Measurements from ENCODE around the gene GPHA2. TPM values are rescaled to one million over a fixed set of nuclear protein-coding genes. Genes with fewer than 3 reads are reported as not detected.

GPHA2 gene
- total RNA-seq, 2 experiments from 2014 or later: not detected

GRCh38 chr11:64885367-64886286, 50.1 kb downstream of the GPHA2 start:
- peaks cover 48% of the 10 kb centered on the region for H3K4me1 Mint-ChIP-seq (ENCODE audit: low read depth)
- peak overlapping the region; percentile 89 for H3K27ac Mint-ChIP-seq
- no peaks in the 10 kb centered on the region for H3K27me3 Mint-ChIP-seq (ENCODE audit: low read depth)
- H3K36me3 Mint-ChIP-seq (ENCODE audit: low read depth): no peaks in the 10 kb centered on the region
- no peaks in the 10 kb centered on the region for H3K9me3 Mint-ChIP-seq
- peak; percentile 77 for DNase-seq
- H3K4me3 Mint-ChIP-seq: peak overlapping the region; percentile 23
- CTCF ChIA-PET: interaction anchor here (0.5 to 30.8 kb wide), 6 partner anchors 8 to 129 kb away, joined by 3 to 992 read pairs (median 4); partner anchors contain the start of genes ARL2 and CDC42BPG
- intact Hi-C loops (cut with micrococcal nuclease): loop anchor here (1.0 kb wide), 2 partner anchors 20 to 34 kb away; no protein-coding TSS in a partner anchor

Small RNA genes within 50 kb of the gene (microRNA-seq; reads per million reads assigned to microRNA genes)
- gene MIR6749 (ENCODE audit: borderline microRNAs expressed, borderline replicate concordance): not detected
- 3.8 reads per million for gene MIR6750 (ENCODE audit: borderline microRNAs expressed, borderline replicate concordance)

Other genes starting within 250 kb of the GPHA2 start
- gene NRXN2, start 212.7 kb downstream of the GPHA2 start, total RNA-seq: under 1 TPM; 0.24 to 0.35 TPM
- 1 to 10 TPM; 5.2 to 5.6 TPM for gene RASGRP2, start 191.8 kb downstream of the GPHA2 start, total RNA-seq
- gene PYGM, start 175.9 kb downstream of the GPHA2 start, total RNA-seq: under 1 TPM; 0.64 to 0.89 TPM
- gene SF1, start 157.4 kb downstream of the GPHA2 start, total RNA-seq: 100 to 1,000 TPM; 303 to 320 TPM
- gene MAP4K2, start 132.7 kb downstream of the GPHA2 start, total RNA-seq: 10 to 100 TPM; 69.5 to 73.9 TPM
- gene MEN1, start 125.3 kb downstream of the GPHA2 start, total RNA-seq: 10 to 100 TPM; 23.9 TPM
- gene CDC42BPG, start 91.2 kb downstream of the GPHA2 start, total RNA-seq: under 1 TPM; 0.32 to 0.41 TPM
- 100 to 1,000 TPM; 124 to 132 TPM for gene EHD1, start 57.3 kb downstream of the GPHA2 start, total RNA-seq
- 10 to 100 TPM; 15.1 to 16.3 TPM for gene ATG2A, start 18.7 kb downstream of the GPHA2 start, total RNA-seq
- 1 to 10 TPM; 3.3 to 4.6 TPM for gene PPP2R5B, start 11.2 kb downstream of the GPHA2 start, total RNA-seq
- gene MAJIN, start 36.2 kb upstream of the GPHA2 start, total RNA-seq: under 1 TPM; 0.29 to 0.37 TPM
- not detected for gene BATF2, start 61.1 kb upstream of the GPHA2 start, total RNA-seq
- gene ARL2, start 78.3 kb upstream of the GPHA2 start, total RNA-seq: 100 to 1,000 TPM; 134 to 135 TPM
- gene SNX15, start 91.5 kb upstream of the GPHA2 start, total RNA-seq: 1 to 10 TPM; 8.9 to 9.4 TPM
- gene SAC3D1, start 105.3 kb upstream of the GPHA2 start, total RNA-seq: 10 to 100 TPM; 19.2 to 20.3 TPM
- gene NAALADL1, start 122.7 kb upstream of the GPHA2 start, total RNA-seq: 10 to 100 TPM in 1 of 2 experiments, 1 to 10 TPM in 1; 8.5 to 10.2 TPM
- 100 to 1,000 TPM; 169 to 174 TPM for gene CDCA5, start 148.1 kb upstream of the GPHA2 start, total RNA-seq
- gene ZFPL1, start 148.3 kb upstream of the GPHA2 start, total RNA-seq: 10 to 100 TPM; 24.2 to 25.6 TPM
- 10 to 100 TPM; 90.8 to 96.0 TPM for gene VPS51, start 160.3 kb upstream of the GPHA2 start, total RNA-seq
- 10 to 100 TPM; 10.9 to 11.9 TPM for gene TM7SF2, start 176.0 kb upstream of the GPHA2 start, total RNA-seq
- 1 to 10 TPM; 5.6 to 6.1 TPM for gene ZNHIT2, start 181.8 kb upstream of the GPHA2 start, total RNA-seq
- gene FAU, start 186.2 kb upstream of the GPHA2 start, total RNA-seq: 1,000 to 10,000 TPM; 1,272 to 1,294 TPM
- 10 to 100 TPM; 49.3 to 51.6 TPM for gene MRPL49, start 186.4 kb upstream of the GPHA2 start, total RNA-seq
- gene SYVN1, start 198.6 kb upstream of the GPHA2 start, total RNA-seq: 10 to 100 TPM; 19.0 to 19.2 TPM
- not detected for gene SPDYC, start 234.3 kb upstream of the GPHA2 start, total RNA-seq
- 10 to 100 TPM; 68.5 to 73.5 TPM for gene CAPN1, start 246.0 kb upstream of the GPHA2 start, total RNA-seq